NK-92 treated with Interleukin-12 subunit alpha and Interleukin-12 subunit beta, amount 100 ng/mL, for 24 hours (cell line): ENCODE results near the gene SEPHS1.
A peak's percentile ranks its signal among the peaks of the same experiment; 100 is the strongest.
"Not testable (repeated sequence)": the region's sequence is repeated elsewhere in the genome, so short reads cannot be mapped to it uniquely, and the experiment has no call there.

Experiments used
- DNase-seq: peaks from one replicate; lab custom pipeline; 2025; lab: John Stamatoyannopoulos, UW

SEPHS1 gene

DNA sequence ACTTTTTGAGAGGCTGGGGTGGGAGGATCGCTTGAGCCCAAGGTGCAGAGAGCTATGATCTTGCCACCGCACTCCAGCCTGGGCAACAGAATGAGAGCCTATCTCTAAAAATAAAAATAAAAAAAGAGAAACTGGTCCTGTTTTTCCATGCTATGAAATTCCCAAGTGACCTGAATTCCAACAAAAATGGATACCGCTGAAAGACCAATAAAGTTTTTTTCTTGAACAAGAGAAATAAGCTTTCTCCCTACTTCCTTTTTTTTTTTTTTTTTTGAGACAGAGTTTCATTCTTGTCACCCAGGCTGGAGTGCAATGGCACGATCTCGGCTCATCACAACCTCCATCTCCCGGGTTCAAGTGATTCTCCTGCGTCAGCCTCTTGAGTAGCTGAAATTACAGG is 12.5 kb upstream of the SEPHS1 start:
- DNase-seq: no peak

DNA sequence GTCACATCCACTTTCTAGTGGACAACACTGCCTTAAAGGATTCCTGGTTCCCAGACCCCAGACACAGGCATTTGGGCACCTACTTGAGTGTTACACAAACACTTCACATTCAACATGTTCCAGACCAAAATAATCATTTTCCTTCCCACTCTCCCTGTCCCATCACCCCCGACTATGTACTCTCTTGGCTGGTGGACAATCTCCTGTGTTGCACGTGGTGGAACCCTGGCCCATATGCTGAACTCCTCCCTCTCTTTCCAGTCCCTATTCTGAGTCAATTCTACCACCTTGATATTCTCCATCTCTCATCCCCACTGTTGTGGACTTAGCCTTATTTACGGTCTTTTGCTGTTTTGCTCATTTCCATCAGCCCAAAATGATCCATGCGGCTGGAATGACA is 8.3 kb upstream of the SEPHS1 start:
- DNase-seq: no peak

DNA sequence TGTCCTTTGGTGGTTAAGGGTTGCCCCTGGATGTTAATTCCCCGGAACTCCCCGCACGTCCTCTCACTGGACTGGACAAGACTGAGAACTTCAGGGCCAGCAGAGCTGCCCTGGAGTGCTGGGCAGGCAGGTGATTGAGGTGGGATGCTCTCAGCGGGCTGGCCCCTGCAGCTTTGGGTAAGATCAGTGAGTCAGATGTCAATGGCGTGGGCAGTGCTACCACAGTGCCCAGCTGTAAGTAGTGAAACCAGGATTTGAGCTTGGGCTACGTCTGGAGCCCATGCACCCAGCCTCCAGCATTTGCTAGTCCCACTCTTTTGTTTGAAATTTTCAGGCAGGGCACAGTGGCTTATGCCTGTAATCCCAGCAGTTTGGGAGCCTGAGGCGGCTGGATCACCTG is 6.7 kb upstream of the SEPHS1 start:
- no peak for DNase-seq

DNA sequence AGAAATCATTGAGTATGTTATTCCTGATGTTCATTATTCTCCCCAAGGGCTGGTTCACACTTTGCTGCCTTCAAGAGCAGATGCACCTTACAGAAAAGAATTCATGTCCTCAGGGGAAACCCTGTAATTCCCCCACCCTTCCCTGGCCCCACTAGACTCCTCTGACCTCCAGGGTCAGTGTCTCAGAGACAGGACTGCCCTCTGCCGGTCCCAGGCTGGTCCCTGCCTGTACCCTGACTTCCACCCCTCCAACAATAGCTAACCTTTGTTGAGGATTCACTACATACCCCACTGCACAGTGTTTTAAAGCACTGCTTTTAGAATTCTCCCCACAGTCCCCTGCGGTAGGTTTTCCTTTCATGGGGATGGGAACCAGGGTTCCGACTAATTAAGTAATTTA is 4.4 kb upstream of the SEPHS1 start:
- no peak for DNase-seq

DNA sequence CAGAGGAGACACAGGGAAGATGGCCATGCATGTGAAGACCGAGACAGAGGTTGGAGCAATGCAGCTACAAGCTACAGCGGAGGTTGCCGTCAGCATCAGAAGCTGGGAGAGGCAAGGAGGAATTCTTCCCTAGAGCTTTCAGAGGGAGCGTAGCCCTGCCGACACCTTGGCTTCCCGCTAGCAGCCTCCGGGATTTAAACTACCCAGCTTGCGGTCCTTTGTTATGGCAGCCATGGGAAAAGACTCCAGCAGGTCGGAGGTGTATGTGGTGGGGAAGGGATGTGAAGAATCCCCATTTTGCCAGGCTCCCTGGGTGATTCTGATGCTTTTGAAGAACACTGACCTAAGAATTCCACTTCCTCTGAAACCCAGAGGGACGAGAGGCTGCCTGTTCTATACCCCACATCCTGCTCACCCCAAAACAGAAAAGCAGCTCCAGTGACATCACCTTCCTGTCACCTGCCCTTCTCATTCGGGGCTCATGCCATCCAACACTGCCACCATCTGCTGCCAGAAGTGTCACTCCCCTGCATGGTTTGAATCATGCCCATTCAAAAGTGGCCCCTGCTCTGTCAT is 3.3 kb upstream of the SEPHS1 start:
- peak; percentile 11 for DNase-seq

DNA sequence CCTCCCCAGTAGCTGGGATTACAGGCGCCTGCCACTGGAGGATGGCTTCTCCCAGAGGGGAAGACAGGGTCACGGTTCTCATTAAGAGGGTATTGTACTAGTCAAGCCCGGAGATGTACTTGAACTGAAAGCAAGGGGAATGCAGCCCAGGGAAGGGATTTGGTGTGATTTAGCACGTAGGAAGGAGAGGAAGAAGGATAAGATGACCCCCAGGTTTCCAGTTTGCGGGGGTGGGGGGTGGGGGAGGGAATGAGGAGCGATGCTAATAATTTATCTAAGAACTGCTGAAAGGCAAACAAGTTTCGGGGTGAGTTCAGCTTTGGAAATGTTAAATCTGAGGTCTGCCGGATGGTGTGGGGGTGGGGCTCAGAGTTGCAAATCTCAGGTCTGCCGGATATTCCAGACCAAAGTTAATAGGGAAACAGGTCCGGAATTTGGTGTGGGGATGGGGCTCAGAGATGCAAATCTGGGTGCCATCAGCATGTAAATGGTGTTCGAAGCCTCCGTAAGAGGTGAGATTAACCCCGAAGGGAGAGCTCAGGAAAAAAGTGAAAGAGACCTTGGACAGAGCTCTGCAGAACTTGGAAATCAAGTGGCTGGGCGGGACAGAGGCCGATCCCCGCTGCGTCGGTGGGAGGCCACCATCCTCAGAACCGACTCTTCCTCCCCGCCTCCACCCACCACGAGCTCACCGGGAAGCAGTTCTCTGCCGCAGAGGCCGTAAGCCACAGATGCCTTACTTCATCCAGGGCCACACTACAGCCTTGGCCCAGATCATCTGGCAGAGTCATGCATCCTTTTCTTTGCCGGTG is 1.6 kb upstream of the SEPHS1 start:
- no peak for DNase-seq

DNA sequence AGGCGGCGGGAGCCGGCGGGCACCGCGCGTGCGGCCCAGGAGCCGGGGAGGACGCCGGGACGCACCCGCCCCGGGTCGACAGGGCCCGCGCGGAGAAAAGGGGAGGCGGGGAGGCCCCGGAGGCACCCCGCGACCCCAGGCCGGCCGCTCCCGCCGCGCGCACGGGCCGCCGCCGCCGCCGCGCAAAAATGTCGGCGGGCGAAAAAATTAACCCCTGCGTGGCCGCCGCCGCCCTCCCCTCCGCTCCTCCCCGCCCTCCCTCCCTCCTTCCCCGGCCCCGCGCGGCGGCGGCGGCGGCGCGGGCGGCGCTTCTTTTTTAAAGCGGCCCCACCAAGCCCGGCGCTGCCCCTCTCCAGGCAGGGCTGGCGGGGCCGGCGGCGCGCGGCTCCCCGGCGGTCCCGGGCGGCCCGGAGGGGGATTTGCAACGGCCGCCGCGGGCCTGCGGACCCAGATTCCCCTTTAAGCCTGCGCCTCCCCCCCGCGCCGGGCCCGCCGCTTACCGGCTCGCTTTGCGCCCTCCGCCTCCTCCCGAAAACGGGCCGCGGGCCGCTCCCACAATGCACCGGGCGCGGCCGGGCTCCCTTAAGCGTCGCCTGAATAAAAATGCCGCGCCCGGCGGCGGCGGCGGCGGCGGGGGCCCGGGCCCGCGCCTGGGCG is 465 bp downstream of the SEPHS1 start:
- peak; percentile 63 for DNase-seq

DNA sequence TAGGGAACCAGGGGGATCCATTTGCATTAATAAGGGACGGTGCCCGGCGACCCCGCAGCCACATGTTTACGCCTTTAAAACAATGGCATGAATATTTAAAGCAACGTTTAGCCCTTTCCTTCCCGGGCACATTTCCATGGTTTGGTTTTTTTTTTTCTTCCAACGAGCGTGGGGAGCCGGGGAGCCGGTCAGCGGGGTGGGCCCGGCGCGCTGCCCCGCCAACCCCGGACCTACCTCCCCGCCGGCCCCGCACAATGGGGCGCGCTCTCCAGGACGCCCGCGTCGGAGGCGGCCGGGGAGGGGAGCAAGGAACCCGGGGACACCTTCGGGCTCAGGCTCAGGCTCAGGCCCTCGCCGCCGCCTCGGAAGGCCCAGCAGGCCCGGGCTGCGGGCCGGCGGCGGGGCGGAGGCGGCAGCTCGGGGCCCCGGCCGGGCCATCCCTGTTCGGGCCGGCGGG is 1.0 kb downstream of the SEPHS1 start:
- DNase-seq: peak; percentile 38

DNA sequence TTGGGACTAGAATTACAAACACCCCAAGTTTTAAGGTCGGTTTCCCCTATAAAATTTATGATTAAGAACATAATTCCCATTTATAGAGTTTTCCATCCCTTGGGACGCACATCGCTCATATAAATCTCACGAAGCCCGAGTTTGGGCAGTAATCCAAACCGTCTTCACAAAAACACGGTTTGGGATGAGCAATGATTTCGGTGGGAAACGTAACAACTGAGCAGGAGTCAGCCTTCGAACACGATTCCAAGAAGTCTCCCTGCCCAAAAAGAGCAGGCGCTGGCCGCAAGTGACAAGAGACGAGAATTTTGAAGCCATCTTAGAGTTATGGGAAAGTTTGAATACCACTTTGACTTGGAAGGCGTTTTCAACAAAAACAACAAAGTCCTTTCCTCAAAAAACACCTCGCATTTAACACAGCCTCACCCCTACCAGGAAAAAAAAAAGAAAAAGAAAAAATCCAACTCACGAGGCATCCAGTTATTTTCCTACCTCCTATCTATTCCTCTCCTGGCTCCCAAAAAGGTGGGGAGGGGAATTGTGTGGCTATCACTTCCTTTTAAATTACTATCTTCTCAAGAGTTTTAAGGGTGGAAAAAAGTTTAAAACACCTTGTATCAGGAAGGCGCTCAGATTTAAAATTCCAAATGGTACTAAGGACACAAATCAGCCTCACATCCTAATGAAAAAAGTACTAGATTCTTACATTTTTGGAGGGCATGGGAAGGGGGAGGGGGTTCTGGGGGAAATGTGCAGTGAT is 1.6 kb downstream of the SEPHS1 start:
- no peak for DNase-seq

DNA sequence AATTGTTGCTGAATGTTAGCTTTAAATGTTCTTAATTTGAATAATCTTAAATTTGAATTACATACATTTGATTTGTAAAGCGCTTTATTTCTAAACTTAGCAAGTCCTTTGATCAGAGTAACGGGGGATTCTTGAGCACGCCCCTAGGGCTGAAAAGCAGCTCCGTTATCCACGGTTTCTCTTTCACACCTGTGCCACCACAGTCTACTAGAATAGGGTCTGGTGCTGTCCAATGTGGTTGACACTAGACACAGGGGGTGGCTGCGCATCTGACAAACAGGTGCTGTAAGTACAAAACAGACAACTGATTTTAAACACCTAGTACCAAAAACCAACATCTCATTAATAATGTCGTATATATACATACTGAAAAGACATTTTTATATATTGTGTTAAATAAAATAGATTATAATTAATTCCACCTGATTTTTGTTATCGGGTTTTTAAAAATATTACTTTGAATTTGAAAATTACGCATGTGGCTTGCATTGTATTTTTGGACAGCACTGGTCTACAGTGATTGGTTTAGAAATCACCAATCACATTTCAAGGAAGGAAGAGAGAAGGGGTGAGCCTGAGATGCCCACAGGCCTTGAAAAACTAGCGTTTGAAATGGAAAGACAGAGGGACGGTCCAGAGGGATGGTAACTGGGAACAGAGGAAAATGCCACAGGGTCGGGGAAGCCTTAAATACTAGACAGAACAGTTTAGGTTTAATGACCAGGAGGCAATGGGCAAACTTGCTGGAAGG is 7.3 kb downstream of the SEPHS1 start:
- peak; percentile 37 for DNase-seq

DNA sequence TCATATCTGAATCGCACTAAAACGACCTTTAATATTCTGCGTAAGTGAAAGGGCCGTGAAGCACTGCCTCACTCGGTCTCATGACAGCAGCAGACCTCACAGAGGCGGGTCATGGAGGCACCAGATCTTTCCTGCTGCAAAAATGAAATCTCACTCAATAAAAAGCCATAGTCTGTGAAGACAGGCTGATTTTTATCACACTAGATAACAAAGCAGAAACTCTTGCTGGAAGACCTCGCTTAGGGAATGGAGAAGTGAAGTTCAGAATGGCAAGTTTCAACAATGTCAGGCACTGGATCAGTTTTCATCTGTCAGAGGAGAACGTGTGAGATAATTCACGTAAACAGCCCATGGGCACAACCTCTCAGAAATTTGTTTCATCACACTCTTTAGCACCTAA is 8.0 kb downstream of the SEPHS1 start:
- no peak for DNase-seq

DNA sequence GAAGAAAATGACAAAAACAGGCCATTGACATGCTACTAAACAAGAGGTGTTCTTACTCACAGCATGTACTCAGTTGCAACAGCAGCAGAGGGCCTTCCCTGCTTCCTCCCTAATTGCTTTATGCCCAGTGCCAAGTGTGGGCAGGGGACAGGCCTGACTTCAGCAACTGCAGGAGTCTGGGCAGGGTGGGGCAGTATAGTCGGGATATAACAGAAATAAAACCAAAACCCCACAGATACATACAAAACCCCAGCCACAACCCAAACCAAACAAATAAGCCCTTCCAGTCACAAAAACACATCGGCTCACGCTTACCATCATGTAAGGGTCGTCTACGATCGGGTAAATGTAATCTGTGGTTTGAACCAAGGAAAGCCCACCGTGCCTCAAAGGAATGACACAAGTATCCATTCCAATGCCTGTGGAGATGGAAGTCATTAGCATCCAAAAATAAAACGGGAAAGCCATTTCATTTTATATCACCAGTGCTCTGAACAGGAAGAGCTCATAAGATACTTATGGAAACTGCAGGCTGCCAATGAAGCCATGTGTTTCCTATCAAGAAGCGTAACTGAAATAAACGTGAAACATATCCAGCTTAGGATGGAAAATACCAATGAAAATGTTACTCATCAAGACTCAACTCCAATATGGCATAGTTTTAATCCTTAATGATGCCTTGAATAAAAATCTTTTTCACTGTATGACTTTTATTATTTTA is 9.5 kb downstream of the SEPHS1 start:
- no peak for DNase-seq

DNA sequence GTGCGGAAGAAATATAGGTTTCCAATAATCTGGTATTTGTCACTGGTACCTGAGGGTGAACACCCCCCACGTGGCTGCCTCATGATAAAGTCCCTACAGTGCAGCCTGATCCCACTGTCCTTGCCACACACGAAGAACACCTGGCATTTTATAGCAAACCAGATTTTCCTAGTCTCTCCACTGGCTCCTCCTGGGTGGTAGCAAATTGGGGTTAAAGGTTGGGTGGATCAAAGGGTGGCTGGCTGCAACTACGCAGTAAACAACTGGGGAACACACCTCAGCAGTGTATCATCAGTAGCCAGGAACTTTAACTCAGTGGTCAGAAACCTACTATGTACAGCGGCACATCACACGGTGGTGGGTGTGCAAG is 10.3 kb downstream of the SEPHS1 start:
- DNase-seq: no peak

DNA sequence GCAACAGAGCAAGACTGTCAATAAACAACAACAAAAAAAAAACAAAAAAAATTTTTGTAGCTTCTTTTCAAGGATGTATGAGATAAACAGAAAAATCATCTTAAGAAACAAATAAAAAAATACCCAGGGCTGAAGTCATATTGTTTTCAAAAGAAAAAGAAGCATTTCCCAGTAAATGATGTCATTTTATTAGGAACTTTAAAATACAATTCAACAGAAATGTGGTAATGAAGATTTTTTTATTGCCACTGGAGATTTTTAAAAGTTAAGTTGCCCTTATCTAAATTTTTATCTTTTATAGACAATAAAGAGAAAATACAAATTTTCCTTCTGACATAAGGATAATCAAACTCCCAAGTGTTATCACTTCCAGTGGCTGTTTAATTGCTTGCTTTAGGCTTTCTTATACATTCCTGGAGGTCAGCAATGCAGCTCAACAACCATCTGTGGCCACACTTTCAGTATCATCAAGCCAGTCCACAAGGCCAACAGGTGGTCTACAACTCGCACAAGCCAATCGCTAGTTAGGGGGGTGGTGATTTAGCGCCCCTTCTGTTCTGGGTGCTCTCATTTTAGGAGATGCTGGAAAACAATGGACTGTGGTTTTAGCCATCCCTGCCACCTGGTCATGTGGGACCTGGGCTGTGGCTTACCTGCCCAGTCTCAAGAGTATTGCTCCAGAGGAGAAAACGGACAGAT is 10.8 kb downstream of the SEPHS1 start:
- DNase-seq: no peak

DNA sequence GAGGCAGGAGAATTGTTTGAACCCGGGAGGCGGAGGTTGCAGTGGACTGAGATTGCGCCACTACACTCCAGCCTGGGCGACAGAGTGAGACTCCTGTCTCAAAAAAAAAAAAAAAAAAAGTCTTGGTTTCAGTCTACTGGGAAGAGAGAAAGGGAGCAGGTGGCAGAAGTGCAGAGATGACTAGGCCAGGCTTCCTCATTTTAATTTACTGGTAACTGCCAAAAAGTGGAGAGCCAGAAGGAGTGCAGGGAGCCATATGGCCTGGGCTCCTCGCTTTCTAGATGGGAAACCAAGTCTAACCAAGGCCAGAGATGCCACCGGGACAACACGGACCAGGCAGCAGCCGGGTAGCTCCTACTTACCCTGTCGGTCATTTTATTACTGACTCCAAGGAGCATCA is 12.2 kb downstream of the SEPHS1 start:
- no peak for DNase-seq

DNA sequence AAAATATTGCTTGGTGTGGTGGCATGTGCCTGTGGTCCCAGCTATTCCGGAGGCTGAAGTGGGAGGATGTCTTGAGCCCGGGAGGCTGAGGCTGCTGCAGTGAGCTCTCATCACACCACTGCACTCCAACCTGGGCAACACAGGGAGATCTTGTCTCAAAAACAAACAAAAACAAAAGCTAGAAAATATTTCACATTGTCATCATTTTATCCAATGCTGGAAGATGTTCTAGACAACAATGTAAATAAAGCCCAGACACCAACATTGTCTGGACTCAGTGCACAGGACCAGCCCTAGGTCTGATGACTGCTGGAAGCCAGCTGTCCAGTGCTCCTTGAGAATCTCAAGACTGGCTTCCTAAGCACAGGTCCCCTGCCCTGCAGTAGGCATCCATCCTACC is 13.5 kb downstream of the SEPHS1 start:
- no peak for DNase-seq

DNA sequence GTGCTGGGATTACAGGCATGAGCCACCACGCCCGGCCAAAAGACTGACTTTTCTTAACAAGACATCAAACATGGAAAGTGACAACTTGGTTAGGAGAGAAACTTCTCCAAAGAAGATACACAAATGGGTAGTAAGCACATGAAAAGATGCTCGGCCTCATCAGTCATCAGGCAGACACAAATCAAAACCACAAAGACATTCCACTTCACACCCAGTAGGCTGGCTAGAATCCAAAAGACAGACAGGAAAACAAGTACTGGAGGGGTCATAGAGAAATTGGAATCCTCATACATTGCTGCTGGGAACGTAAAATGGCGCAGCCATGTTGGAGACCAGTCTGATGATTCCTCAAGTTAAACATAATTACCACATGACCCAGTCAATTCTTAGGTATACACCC is 16.4 kb downstream of the SEPHS1 start:
- no peak for DNase-seq

DNA sequence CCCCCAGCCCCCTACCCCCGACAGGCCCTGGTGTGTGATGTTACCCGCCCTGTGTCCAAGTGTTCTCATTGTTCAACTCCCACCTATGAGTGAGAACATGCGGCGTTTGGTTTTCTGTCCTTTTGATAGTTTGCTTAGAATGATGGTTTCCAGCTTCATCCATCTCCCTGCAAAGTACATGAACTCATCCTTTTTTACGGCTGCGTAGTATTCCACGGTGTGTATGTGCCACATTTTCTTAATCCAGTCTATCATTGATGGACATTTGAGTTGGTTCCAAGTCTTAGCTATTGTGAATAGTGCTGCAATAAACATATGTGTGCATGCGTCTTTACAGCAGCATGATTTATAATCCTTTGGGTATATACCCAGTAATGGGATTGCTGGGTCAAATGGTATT is 17.1 kb downstream of the SEPHS1 start:
- DNase-seq: not testable (repeated sequence)

DNA sequence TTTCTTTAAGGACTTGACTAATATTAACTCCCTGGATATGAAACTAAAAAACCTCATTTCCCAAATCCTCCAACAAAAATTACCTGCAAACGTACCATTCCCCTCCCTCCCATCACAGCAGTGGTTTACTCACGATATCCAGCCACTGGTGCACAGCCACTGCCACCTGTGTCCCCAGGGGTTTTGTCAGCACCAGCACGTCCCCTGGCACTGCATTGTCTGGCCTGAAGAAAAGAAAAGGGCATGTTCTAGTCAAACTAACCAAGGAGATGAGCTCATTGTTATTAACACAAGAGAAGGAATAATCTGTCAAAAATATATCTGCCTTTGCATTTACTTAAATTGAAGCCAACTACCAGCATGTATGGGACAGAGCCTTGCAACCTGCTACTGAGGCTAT is 18.5 kb downstream of the SEPHS1 start:
- no peak for DNase-seq

DNA sequence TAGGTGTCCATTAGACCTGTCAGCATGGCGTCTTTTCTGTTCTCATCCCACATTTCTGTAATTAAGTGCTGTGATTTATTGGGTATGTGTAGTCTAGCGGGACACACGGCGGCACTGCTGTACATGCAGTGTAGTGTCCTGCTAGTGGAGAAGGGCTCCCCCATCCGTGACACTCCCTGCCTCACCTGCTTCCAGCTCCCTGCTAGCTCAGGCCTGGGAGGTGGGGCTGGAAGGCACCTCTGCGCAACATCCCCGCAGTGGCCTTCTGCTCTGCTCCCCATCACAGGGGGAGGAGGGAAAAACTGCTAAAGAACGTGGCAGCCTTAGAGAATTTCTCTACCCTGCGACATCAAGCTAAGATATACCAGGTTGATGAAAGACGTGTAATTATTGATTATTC is 19.5 kb downstream of the SEPHS1 start:
- DNase-seq: no peak

DNA sequence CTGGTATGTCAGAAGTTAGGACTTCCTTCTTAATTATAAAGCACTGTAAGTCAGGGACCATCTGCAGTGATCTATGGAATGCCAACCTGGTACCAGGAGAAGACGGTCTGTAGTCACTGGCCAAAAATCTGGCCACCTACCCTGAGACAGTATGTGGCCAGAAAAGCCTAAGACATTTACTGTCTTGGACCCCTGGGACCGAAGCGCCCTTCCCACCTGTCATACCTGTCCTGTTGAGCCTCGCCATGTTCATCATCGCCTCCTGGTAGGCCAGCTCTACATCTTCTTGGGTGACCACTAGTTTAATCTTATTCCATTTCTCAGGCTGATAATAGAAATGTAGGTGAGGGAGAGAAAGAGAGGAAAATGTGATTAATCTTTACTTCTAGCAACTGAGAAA is 20.0 kb downstream of the SEPHS1 start:
- no peak for DNase-seq
